Stimulated activated memory B cell treated with anti-CD40 and anti-IgM and Interleukin-4, amounts not matched to agents 10 μg/mL and 1 μg/mL and 100 μg/mL, for 72 hours (primary cell): ENCODE measurements around the gene BRPF1.

Experiments
- ATAC-seq: fragments of 150-1000 bp; cut with Tn5 transposase; 2 replicates; pipeline ENCODE4 v1.10.0; 2021
- H3K27ac Mint-ChIP-seq: one replicate; pipeline ENCODE4 v1.8.0; 2022; ENCODE audit warnings: mild to moderate bottlenecking, mixed read lengths
- H3K27me3 Mint-ChIP-seq: one replicate; pipeline ENCODE4 v1.8.0; 2022; ENCODE audit warnings: mixed read lengths
- H3K36me3 Mint-ChIP-seq: one replicate; pipeline ENCODE4 v1.8.0; 2022; ENCODE audit warnings: mixed read lengths
- H3K4me1 Mint-ChIP-seq: one replicate; pipeline ENCODE4 v1.8.0; 2022; ENCODE audit warnings: mixed read lengths
- H3K4me3 Mint-ChIP-seq: one replicate; pipeline ENCODE4 v1.8.0; 2022; ENCODE audit warnings: mild to moderate bottlenecking, moderate library complexity, mixed read lengths
- H3K9me3 Mint-ChIP-seq: one replicate; pipeline ENCODE4 v1.8.0; 2022; ENCODE audit warnings: mixed read lengths

Gene BRPF1

GRCh38 chr3:9715764-9716437 lies 15.6 kb upstream of the BRPF1 start:
- H3K4me3 Mint-ChIP-seq, result no peak overlapping the region
- H3K36me3 Mint-ChIP-seq, result no peaks in the 10 kb centered on the region
- no peaks in the 10 kb centered on the region for H3K27me3 Mint-ChIP-seq
- H3K9me3 Mint-ChIP-seq, result no peaks in the 10 kb centered on the region
- H3K27ac Mint-ChIP-seq, result no peak overlapping the region
- H3K4me1 Mint-ChIP-seq, result no peaks in the 10 kb centered on the region
- ATAC-seq, result no peak

DNA sequence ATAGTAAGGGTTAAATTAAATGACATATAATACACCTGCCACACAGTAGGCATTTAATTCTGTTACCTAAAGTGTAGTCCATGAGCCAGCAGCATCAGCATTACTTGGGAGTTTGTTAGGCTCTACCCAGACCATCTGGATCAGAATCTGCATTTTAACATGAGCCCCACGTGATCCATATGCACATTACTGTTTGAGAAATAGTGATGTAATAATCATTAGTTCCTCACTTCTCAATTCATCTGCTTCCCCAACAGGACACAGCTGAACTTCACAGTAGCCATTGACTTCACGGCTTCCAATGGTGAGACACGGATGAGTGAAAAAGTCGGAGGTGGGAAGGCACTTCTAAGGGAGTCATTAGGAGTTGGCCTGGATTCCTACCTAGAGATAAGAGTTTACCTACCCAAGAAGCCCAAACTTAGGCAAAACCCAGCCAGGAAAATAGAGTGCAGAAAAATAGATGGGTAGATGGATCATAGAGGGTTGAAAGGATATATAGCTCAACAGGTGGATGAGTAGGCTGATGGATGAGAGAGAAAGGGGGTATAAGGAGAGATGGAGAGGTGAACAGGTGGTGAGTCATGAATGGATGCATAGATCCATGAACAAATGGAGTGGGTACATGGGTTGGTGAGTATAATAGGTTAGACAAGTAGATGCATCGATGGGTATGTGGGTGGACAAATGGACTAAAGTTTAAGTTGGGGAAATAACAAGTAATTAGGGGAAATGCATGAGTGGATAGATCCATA lies 14.6 kb upstream of the BRPF1 start:
- no peak overlapping the region for H3K27ac Mint-ChIP-seq
- no peaks in the 10 kb centered on the region for H3K9me3 Mint-ChIP-seq
- H3K4me3 Mint-ChIP-seq, result no peak overlapping the region
- peaks cover 8% of the 10 kb centered on the region for H3K4me1 Mint-ChIP-seq
- no peaks in the 10 kb centered on the region for H3K27me3 Mint-ChIP-seq
- ATAC-seq, result no peak
- no peaks in the 10 kb centered on the region for H3K36me3 Mint-ChIP-seq

GRCh38 chr3:9717563-9717962 lies 14.0 kb upstream of the BRPF1 start:
- Mint-ChIP-seq H3K9me3 (no peaks in the 10 kb centered on the region), H3K27ac (no peak overlapping the region), H3K4me1 (peaks cover 8% of the 10 kb centered on the region), H3K36me3 (no peaks in the 10 kb centered on the region), H3K4me3 (no peak overlapping the region), H3K27me3 (no peaks in the 10 kb centered on the region)
- ATAC-seq, result no peak

GRCh38 chr3:9718118-9718517 lies 13.4 kb upstream of the BRPF1 start:
- Mint-ChIP-seq H3K36me3 (no peaks in the 10 kb centered on the region), H3K4me1 (peaks cover 8% of the 10 kb centered on the region), H3K27ac (no peak overlapping the region), H3K27me3 (no peaks in the 10 kb centered on the region), H3K4me3 (no peak overlapping the region), H3K9me3 (no peaks in the 10 kb centered on the region)
- no peak for ATAC-seq

DNA sequence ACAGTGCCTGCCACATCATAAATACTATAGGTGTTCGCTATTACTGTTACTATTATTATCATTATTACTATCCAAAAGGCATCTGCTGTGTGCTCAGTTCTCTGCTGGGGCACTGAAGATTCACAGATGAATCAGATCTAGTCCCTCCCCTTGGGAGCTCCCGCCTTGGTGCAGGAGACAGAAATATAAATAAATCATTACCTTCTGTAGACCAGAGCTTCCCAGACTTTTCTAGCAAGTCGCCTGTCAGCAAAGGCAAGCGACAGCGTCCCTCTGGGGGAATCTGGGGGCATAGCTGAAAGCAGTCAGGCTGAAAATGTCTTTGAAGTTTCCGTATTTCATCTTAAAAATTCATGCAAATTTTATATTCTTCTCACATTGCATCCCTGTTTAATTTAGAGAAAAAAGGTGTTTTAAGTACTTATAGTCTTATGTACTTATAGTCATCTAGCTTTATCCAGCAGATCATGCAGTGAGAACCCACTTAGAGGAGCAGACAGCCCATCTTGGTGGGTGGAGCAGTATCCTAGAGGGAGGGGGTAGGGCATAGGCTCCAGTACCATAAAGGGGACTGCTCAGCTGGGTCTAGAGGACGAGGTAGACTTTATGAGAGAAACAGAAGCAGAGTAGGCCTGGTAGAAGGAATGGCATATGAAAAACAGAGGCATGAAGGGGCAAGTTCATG lies 10.4 kb upstream of the BRPF1 start:
- Mint-ChIP-seq H3K4me1 (peaks cover 8% of the 10 kb centered on the region), H3K27ac (peak overlapping the region; percentile 17)

GRCh38 chr3:9721700-9722060 lies 9.9 kb upstream of the BRPF1 start:
- Mint-ChIP-seq H3K36me3 (no peaks in the 10 kb centered on the region), H3K27ac (peak overlapping the region; percentile 17), H3K4me1 (peaks cover 9% of the 10 kb centered on the region), H3K9me3 (no peaks in the 10 kb centered on the region), H3K4me3 (no peak overlapping the region), H3K27me3 (no peaks in the 10 kb centered on the region)
- ATAC-seq, result peak; percentile 8

More for the DNA sequence above, 10.4 kb upstream of the BRPF1 start:
- no peak overlapping the region for H3K4me3 Mint-ChIP-seq
- ATAC-seq, result peak; percentile 36
- no peaks in the 10 kb centered on the region for H3K27me3 Mint-ChIP-seq
- H3K36me3 Mint-ChIP-seq, result no peaks in the 10 kb centered on the region
- H3K9me3 Mint-ChIP-seq, result no peaks in the 10 kb centered on the region

GRCh38 chr3:9725775-9726515 lies 5.6 kb upstream of the BRPF1 start:
- H3K9me3 Mint-ChIP-seq, result no peaks in the 10 kb centered on the region
- no peaks in the 10 kb centered on the region for H3K36me3 Mint-ChIP-seq
- no peak overlapping the region for H3K27ac Mint-ChIP-seq
- no peak for ATAC-seq
- H3K4me3 Mint-ChIP-seq, result no peak overlapping the region
- no peaks in the 10 kb centered on the region for H3K27me3 Mint-ChIP-seq
- H3K4me1 Mint-ChIP-seq, result peaks cover 26% of the 10 kb centered on the region

- Mint-ChIP-seq H3K27ac (peak overlapping the region; percentile 15), H3K4me3 (peak overlapping the region; percentile 75)
- ATAC-seq, result no peak
Observed at GRCh38 chr3:9727041-9727595, 4.4 kb upstream of the BRPF1 start.

DNA sequence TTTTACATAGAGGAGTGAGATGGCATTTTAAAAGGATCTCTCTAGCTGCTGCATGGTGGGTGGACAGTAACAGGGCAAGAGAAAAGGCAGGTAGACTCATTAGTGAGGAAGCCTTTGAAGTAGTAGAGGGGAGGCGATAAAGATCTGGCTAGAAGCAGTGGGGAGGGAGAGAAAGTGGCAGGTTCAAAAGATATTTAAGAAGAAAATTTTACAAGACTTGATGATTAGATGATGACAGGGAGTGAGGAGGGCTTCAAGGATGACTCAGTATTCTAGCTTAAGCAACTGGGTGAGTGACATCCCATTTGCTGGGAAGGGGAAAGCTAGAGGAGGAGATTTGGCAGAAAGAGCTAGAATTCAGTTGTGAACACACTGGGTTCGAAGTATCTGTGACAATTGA lies 3.8 kb upstream of the BRPF1 start:
- Mint-ChIP-seq H3K27me3 (no peaks in the 10 kb centered on the region), H3K4me1 (peaks cover 26% of the 10 kb centered on the region), H3K27ac (peak overlapping the region; percentile 15), H3K36me3 (no peaks in the 10 kb centered on the region), H3K9me3 (no peaks in the 10 kb centered on the region), H3K4me3 (no peak overlapping the region)
- ATAC-seq, result no peak

More at GRCh38 chr3:9727041-9727595, 4.4 kb upstream of the BRPF1 start:
- Mint-ChIP-seq H3K36me3 (no peaks in the 10 kb centered on the region), H3K9me3 (no peaks in the 10 kb centered on the region), H3K4me1 (peaks cover 19% of the 10 kb centered on the region), H3K27me3 (no peaks in the 10 kb centered on the region)

DNA sequence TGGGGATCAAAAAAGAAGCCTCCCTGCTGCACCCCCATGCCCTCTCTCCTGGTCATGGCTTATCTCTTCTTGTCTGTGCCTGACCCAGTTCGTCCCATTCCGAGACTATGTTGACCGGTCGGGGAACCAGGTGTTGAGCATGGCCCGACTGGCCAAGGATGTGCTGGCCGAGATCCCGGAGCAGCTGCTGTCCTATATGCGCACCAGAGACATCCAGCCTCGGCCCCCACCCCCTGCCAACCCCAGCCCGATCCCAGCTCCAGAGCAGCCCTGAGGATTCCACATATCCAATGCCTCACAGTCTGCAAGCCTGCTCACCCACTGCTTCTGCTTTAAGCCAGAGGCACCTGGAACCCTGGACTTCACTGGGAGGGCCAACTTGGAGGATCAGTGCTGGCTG lies 2.1 kb upstream of the BRPF1 start:
- Mint-ChIP-seq H3K9me3 (no peaks in the 10 kb centered on the region), H3K36me3 (peaks cover 10% of the 10 kb centered on the region), H3K27me3 (no peaks in the 10 kb centered on the region), H3K4me3 (no peak overlapping the region), H3K27ac (no peak overlapping the region), H3K4me1 (peaks cover 42% of the 10 kb centered on the region)
- no peak for ATAC-seq

DNA sequence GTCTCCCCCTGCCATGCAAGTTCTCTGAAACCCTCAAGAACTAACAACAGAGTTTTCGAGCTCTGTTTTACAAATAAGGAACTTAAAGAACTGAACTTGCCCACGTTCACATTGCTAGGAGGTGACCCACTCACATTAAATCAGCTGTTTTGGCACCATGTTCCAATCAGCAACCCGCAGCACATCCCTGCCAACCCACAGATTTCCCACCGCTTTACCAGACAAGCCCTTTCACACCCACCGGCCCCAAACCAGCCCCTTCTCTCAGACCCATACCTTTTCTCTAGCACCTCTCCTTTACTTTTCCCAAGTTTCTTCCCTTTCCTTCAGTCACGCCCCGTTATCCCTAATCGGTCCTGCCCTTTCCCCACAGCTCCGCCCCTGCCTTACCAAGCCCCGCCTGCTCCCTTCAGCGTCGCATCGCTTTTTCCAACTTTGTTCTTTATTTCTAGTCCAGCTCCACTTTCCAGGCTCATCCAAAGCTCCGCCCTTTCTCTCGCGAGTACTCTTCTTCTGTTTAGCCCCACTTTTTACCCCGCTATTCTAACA lies 804 bp upstream of the BRPF1 start:
- peaks cover 51% of the 10 kb centered on the region for H3K4me1 Mint-ChIP-seq

DNA sequence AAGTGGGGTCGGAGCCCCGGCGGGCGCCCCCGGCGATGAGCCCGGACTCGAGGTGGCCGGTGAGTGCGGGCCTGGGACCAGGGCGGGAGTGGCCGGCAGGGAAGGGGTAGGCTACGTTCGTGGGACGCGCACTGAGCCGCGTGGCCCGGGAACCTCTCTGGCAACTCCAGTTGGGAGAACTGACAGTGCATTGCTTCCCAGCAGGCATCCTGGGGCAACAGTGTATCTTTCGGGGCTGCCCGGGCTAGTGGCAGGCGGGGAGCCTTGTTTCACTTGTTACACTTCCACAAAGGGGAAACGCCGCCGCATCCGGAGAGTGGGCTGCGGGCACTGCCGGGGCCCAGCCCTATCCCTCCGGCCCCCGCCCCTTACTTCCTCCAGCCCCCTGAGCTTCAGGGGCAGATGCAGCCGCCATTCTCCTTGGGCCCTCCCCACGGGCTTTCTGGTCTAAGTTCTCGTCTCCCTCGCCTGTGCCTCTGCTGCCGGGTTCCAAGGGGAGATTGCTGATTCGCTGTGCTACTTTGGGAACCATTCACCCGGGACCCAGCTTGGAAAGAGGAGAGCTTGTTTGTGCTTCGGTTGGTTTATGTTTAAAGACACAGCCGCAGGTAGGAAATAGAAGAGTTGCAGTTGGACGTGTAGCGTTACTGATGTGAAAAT lies 675 bp downstream of the BRPF1 start:
- no peaks in the 10 kb centered on the region for H3K9me3 Mint-ChIP-seq
- ATAC-seq, result peak; percentile 1
- peak overlapping the region; percentile 92 for H3K27ac Mint-ChIP-seq
- peak overlapping the region; percentile 86 for H3K4me3 Mint-ChIP-seq
- no peaks in the 10 kb centered on the region for H3K27me3 Mint-ChIP-seq
- H3K4me1 Mint-ChIP-seq, result peaks cover 51% of the 10 kb centered on the region
- peaks cover 21% of the 10 kb centered on the region for H3K36me3 Mint-ChIP-seq

More for the DNA sequence above, 804 bp upstream of the BRPF1 start:
- peak overlapping the region; percentile 92 for H3K27ac Mint-ChIP-seq
- H3K36me3 Mint-ChIP-seq, result peaks cover 10% of the 10 kb centered on the region
- peak overlapping the region; percentile 86 for H3K4me3 Mint-ChIP-seq
- H3K9me3 Mint-ChIP-seq, result no peaks in the 10 kb centered on the region
- peak; percentile 71 for ATAC-seq
- no peaks in the 10 kb centered on the region for H3K27me3 Mint-ChIP-seq

DNA sequence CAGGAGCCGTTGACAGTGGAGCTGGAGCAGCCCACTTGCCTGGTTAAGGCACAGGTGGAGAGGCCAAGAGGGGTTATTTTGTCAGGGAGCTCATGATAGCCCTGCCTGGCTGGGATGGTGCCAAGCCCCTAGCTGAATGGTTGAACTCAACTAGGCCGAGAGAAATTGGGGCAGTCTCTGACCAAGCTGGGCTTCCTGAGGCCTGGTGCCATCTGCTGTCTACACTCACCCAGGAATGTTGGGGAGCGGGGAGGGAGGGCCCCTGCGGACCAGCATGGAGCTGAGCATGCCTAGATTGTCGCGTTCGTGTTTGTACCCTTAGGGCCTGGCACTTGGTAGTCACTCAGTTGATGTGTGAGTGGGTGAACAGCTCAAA lies 1.2 kb downstream of the BRPF1 start:
- peaks cover 46% of the 10 kb centered on the region for H3K4me1 Mint-ChIP-seq
- peak overlapping the region; percentile 92 for H3K27ac Mint-ChIP-seq
- no peaks in the 10 kb centered on the region for H3K27me3 Mint-ChIP-seq
- no peak for ATAC-seq
- no peaks in the 10 kb centered on the region for H3K9me3 Mint-ChIP-seq
- peaks cover 21% of the 10 kb centered on the region for H3K36me3 Mint-ChIP-seq
- H3K4me3 Mint-ChIP-seq, result peak overlapping the region; percentile 86

- no peak overlapping the region for H3K4me3 Mint-ChIP-seq
- peaks cover 38% of the 10 kb centered on the region for H3K4me1 Mint-ChIP-seq
- H3K36me3 Mint-ChIP-seq, result peaks cover 58% of the 10 kb centered on the region
- no peaks in the 10 kb centered on the region for H3K9me3 Mint-ChIP-seq
- H3K27ac Mint-ChIP-seq, result no peak overlapping the region
- no peaks in the 10 kb centered on the region for H3K27me3 Mint-ChIP-seq
- no peak for ATAC-seq
Observed at GRCh38 chr3:9736831-9737230, 5.3 kb downstream of the BRPF1 start.
